H9 (cell line): Measurements from ENCODE around the gene VPS13A. TPM values are rescaled to one million over a fixed set of nuclear protein-coding genes. Genes with fewer than 3 reads are reported as not detected.

Source experiments
- DNase-seq: peaks from one replicate; pipeline ENCODE4 v3.0.0-alpha.2; 2017
- H2AFZ ChIP-seq: one replicate; pipeline ENCODE4 v1.6.1; 2013; ENCODE audit warnings: mild to moderate bottlenecking, low read length, control low read depth, moderate library complexity
- H2AK5ac ChIP-seq: 2 replicates; pipeline ENCODE4 v1.6.1; 2013; ENCODE audit warnings: low read length, control low read depth, mixed read lengths; ENCODE audit not compliant: insufficient read length
- H2BK120ac ChIP-seq: one replicate; pipeline ENCODE4 v1.6.1; 2013; ENCODE audit warnings: low read depth, mild to moderate bottlenecking, low read length, control low read depth, inconsistent platforms; ENCODE audit not compliant: poor library complexity, severe bottlenecking
- H2BK12ac ChIP-seq: 2 replicates; pipeline ENCODE4 v1.6.1; 2013; ENCODE audit warnings: low read length, control low read depth, mixed read lengths, low read depth; ENCODE audit not compliant: insufficient read length
- H2BK15ac ChIP-seq: 2 replicates; pipeline ENCODE4 v1.6.1; 2013; ENCODE audit warnings: low read depth, low read length, control low read depth
- H2BK20ac ChIP-seq: one replicate; pipeline ENCODE4 v1.6.1; 2013; ENCODE audit warnings: low read depth, mild to moderate bottlenecking, low read length, control low read depth, inconsistent platforms; ENCODE audit not compliant: poor library complexity, severe bottlenecking
- H2BK5ac ChIP-seq: 2 replicates; pipeline ENCODE4 v1.6.1; 2013; ENCODE audit warnings: low read length, control low read depth, mixed read lengths; ENCODE audit not compliant: insufficient read length
- H3K14ac ChIP-seq: 2 replicates; pipeline ENCODE4 v1.6.1; 2013; ENCODE audit warnings: low read length, control low read depth; ENCODE audit not compliant: insufficient read depth
- H3K18ac ChIP-seq: 2 replicates; pipeline ENCODE4 v1.6.1; 2013; ENCODE audit warnings: low read depth, mild to moderate bottlenecking, mixed read lengths, low read length, control low read depth; ENCODE audit not compliant: insufficient read length
- H3K23ac ChIP-seq: 2 replicates; pipeline ENCODE4 v1.6.1; 2013; ENCODE audit warnings: low read length, control low read depth, mixed read lengths, low read depth; ENCODE audit not compliant: insufficient read length
- H3K23me2 ChIP-seq: 2 replicates; pipeline ENCODE4 v1.6.1; 2013; ENCODE audit warnings: low read depth, mild to moderate bottlenecking, mixed read lengths, low read length, control low read depth; ENCODE audit not compliant: insufficient read length, poor library complexity, severe bottlenecking
- H3K27ac ChIP-seq: 2 replicates; pipeline ENCODE4 v1.5.1; 2013; ENCODE audit warnings: low read length, control low read depth, mixed read lengths, low read depth; ENCODE audit not compliant: insufficient read length
- H3K27me3 ChIP-seq: 2 replicates; pipeline ENCODE4 v1.6.1; 2013; ENCODE audit warnings: low read length, control low read depth, inconsistent platforms; ENCODE audit not compliant: insufficient read depth
- H3K4ac ChIP-seq: 2 replicates; pipeline ENCODE4 v1.6.1; 2013; ENCODE audit warnings: low read depth, mild to moderate bottlenecking, control low read depth, inconsistent platforms, low read length, moderate library complexity
- H3K4me1 ChIP-seq: 2 replicates; pipeline ENCODE4 v1.6.1; 2013; ENCODE audit warnings: low read length, control low read depth, inconsistent platforms; ENCODE audit not compliant: insufficient read depth
- H3K4me2 ChIP-seq: 2 replicates; pipeline ENCODE4 v1.6.1; 2013; ENCODE audit warnings: low read length, control low read depth, mixed read lengths; ENCODE audit not compliant: insufficient read length, insufficient read depth
- H3K56ac ChIP-seq: 2 replicates; pipeline ENCODE4 v1.6.1; 2013; ENCODE audit warnings: low read depth, mild to moderate bottlenecking, mixed read lengths, low read length, control low read depth; ENCODE audit not compliant: insufficient read length
- H3K79me1 ChIP-seq: 2 replicates; pipeline ENCODE4 v1.6.1; 2013; ENCODE audit warnings: low read depth, mild to moderate bottlenecking, moderate library complexity, low read length, control low read depth, inconsistent platforms; ENCODE audit not compliant: insufficient read depth, poor library complexity, severe bottlenecking
- H3K79me2 ChIP-seq: 2 replicates; pipeline ENCODE4 v1.6.1; 2013; ENCODE audit warnings: low read length, control low read depth, inconsistent platforms; ENCODE audit not compliant: insufficient read depth
- H3K9ac ChIP-seq: 2 replicates; pipeline ENCODE4 v1.6.1; 2013; ENCODE audit warnings: low read length, control low read depth, mixed read lengths; ENCODE audit not compliant: insufficient read length; ENCODE audit errors: extremely low read depth
- H3K9me3 ChIP-seq: one replicate; pipeline ENCODE4 v1.6.1; 2013; ENCODE audit warnings: low read depth, low read length, inconsistent platforms; ENCODE audit not compliant: control insufficient read depth
- H3T11ph ChIP-seq: one replicate; pipeline ENCODE4 v1.6.1; 2013; ENCODE audit warnings: mild to moderate bottlenecking, low read length, control low read depth, inconsistent platforms
- H4K20me1 ChIP-seq: one replicate; pipeline ENCODE4 v1.6.1; 2013; ENCODE audit not compliant: control insufficient read depth, insufficient read length, insufficient read depth
- H4K5ac ChIP-seq: 2 replicates; pipeline ENCODE4 v1.6.1; 2013; ENCODE audit warnings: low read depth, mild to moderate bottlenecking, mixed read lengths, low read length, control low read depth; ENCODE audit not compliant: insufficient read length
- H4K8ac ChIP-seq: replicated peaks from 2 replicates; pipeline ENCODE4 v1.6.1; 2013; ENCODE audit warnings: low read length, control low read depth, mixed read lengths, low read depth; ENCODE audit not compliant: insufficient read length
- H4K91ac ChIP-seq: 2 replicates; pipeline ENCODE4 v1.6.1; 2013; ENCODE audit warnings: low read depth, mild to moderate bottlenecking, moderate library complexity, mixed read lengths, low read length, control low read depth; ENCODE audit not compliant: insufficient read length
- H3K27ac Mint-ChIP-seq, 3 experiments: 2 replicates in 2 of 3; 3 replicates in 1 of 3; pipeline ENCODE4 v1.8.0; 2020 to 2021; ENCODE audit warnings: mixed read lengths in 3 of 3, mild to moderate bottlenecking in 1 of 3, moderate library complexity in 1 of 3
- H3K27me3 Mint-ChIP-seq: 2 replicates; pipeline ENCODE4 v1.8.0; 2021; ENCODE audit warnings: low read depth, mild to moderate bottlenecking, moderate library complexity, mixed read lengths
- H3K36me3 Mint-ChIP-seq, 3 experiments: 2 replicates in 2 of 3; 3 replicates in 1 of 3; pipeline ENCODE4 v1.8.0; 2020 to 2021; ENCODE audit warnings: low read depth in 3 of 3, mixed read lengths in 3 of 3; ENCODE audit not compliant: insufficient read depth in 1 of 3
- H3K4me1 Mint-ChIP-seq, 2 experiments: 2 replicates each; pipeline ENCODE4 v1.8.0; 2020; ENCODE audit warnings: mixed read lengths in 2 of 2
- H3K4me3 Mint-ChIP-seq, 2 experiments: 2 replicates in 1 of 2; 3 replicates in 1 of 2; pipeline ENCODE4 v1.8.0; 2020 to 2021; ENCODE audit warnings: mild to moderate bottlenecking in 2 of 2, mixed read lengths in 2 of 2, moderate library complexity in 1 of 2
- H3K9me3 Mint-ChIP-seq, 2 experiments: 2 replicates in 1 of 2; 3 replicates in 1 of 2; pipeline ENCODE4 v1.8.0; 2020; ENCODE audit warnings: mild to moderate bottlenecking in 2 of 2, mixed read lengths in 2 of 2, moderate library complexity in 1 of 2
- CTCF ChIP-seq: fragments of 200-600 bp; sonication (generic); conservative IDR thresholded peaks from 3 replicates; pipeline ENCODE4 v1.8.0; 2021; ENCODE audit warnings: antibody characterized with exemption, mild to moderate bottlenecking
- WGBS: extraction: QIAGEN DNeasy Blood & Tissue Kit; methylation state at CpG from one replicate; pipeline ENCODE4 v1.1.7; 2013; ENCODE audit warnings: missing lambda C conversion rate, low lambda C conversion rate, mixed read lengths; ENCODE audit not compliant: insufficient read length; ENCODE audit errors: extremely low coverage; 5-methylcytosine and 5-hydroxymethylcytosine counted together
- total RNA-seq: library from RNA; stranded (reverse); gene quantifications from 2 replicates; pipeline ENCODE4 v1.2.1, GENCODE V29; 2021

VPS13A gene
- total RNA-seq, 1 experiment from 2014 or later: 34.0 TPM

DNA sequence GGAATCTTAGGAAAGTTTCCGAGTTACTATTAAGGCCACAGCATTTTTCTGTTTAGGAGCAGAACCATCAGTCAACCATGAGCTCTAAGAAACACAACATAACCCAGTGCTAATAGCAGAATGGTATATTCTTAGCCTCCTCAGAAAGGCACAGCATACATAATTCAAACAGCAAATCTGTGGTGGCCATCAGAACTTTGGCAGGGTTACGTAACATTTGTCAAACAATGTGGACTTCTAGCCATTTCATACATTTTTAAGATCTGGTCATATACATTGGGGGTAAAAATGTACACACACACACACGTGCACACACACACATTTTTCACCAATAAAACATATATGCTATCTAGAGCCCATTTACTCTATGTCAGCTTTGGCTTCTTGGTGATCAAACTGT lies 245.6 kb downstream of the VPS13A start:
- no peak overlapping the region for H3K4ac ChIP-seq

More for the DNA sequence above, 245.6 kb downstream of the VPS13A start:
- Histone ChIP-seq H3K9me3 (no peaks in the 10 kb centered on the region), H4K5ac (no peak overlapping the region), H3K23ac (no peak overlapping the region), H4K20me1 (no peaks in the 10 kb centered on the region), H2BK20ac (no peak overlapping the region), H3K14ac (no peak overlapping the region), H3K79me2 (no peaks in the 10 kb centered on the region), H2BK15ac (no peak overlapping the region), H3K27me3 (no peaks in the 10 kb centered on the region), H3K9ac (no peak overlapping the region), H4K91ac (no peak overlapping the region), H3K23me2 (no peaks in the 10 kb centered on the region), H2AFZ (no peak overlapping the region), H2BK5ac (no peak overlapping the region), H3K4me2 (no peak overlapping the region), H3K79me1 (no peaks in the 10 kb centered on the region), H4K8ac (no peak overlapping the region), H3K4me1 (no peaks in the 10 kb centered on the region), H2AK5ac (no peak overlapping the region), H3K56ac (no peak overlapping the region), H3K18ac (no peak overlapping the region), H3T11ph (no peak overlapping the region), H3K27ac (no peak overlapping the region), H2BK12ac (no peak overlapping the region), H2BK120ac (no peak overlapping the region)
- no peaks in the 10 kb centered on the region; a peak in 2 of 7 replicates for H3K36me3 Mint-ChIP-seq
- no peak for TF ChIP-seq CTCF
- DNase-seq: no peak
- no peak overlapping the region for H3K4me3 Mint-ChIP-seq
- H3K27me3 Mint-ChIP-seq: no peaks in the 10 kb centered on the region
- H3K27ac Mint-ChIP-seq: no peak overlapping the region
- no peaks in the 10 kb centered on the region; a peak in 1 of 4 replicates for H3K4me1 Mint-ChIP-seq
- WGBS: no CpG with 5 or more reads among the region's 3 CpGs
- H3K9me3 Mint-ChIP-seq: no peaks in the 10 kb centered on the region; a peak in 1 of 5 replicates
